Cardiac muscle cell (in vitro differentiated cells and primary cell): Measurements from ENCODE around the gene HDAC4. TPM values are rescaled to one million over a fixed set of nuclear protein-coding genes. Genes with fewer than 3 reads are reported as not detected.

Experiments used
- DNase-seq, 2 donors: peaks; one replicate each; pipeline versions ENCODE4 v3.0.0 to v3.0.0-alpha.2; 2010 to 2017; ENCODE audit warnings: low read depth in 1 of 2, low spot score in 1 of 2
- H3K27ac ChIP-seq: fragments of 200-600 bp; sonication (generic); 2 replicates; pipeline ENCODE4 v1.5.1; 2016
- H3K27me3 ChIP-seq: fragments of 200-600 bp; sonication (generic); 2 replicates; pipeline ENCODE4 v1.6.0; 2016; ENCODE audit warnings: control low read depth
- H3K36me3 ChIP-seq: fragments of 200-600 bp; sonication (generic); 2 replicates; pipeline ENCODE4 v1.5.1; 2016; ENCODE audit warnings: control low read depth
- H3K4me1 ChIP-seq: fragments of 200-600 bp; sonication (generic); 2 replicates; pipeline ENCODE4 v1.8.1; 2017; ENCODE audit warnings: low read depth, mild to moderate bottlenecking, mixed run types
- H3K4me3 ChIP-seq: fragments of 200-600 bp; sonication (generic); 2 replicates; pipeline ENCODE4 v1.5.1; 2016; ENCODE audit warnings: mild to moderate bottlenecking
- H3K9me3 ChIP-seq: fragments of 200-600 bp; sonication (generic); 2 replicates; pipeline ENCODE4 v1.5.1; 2017; ENCODE audit warnings: low read depth, mild to moderate bottlenecking, control low read depth
- polyA plus RNA-seq: library from polyadenylated mRNA; unstranded; fragments of >200 nt; fragmentation: Nextera tagmentation; extraction: Ambion mirVana; gene quantifications from 2 replicates; pipeline ENCODE4 v1.2.1, GENCODE V29; 2016
- total RNA-seq: library from RNA; depleted of rRNA; stranded (reverse); fragments of >200 nt; gene quantifications from 2 replicates; pipeline ENCODE4 v1.2.3, GENCODE V29; 2016
- TF ChIP-seq, protein P1 (sequence below): IDR thresholded peaks from 2 replicates; pipeline ENCODE4 v1.5.1; 2012; ENCODE audit warnings: low read depth, mild to moderate bottlenecking, low read length

The HDAC4 gene
- total and polyA plus RNA-seq, 2 experiments from 2014 or later, result 7.0 to 41.6 TPM

DNA sequence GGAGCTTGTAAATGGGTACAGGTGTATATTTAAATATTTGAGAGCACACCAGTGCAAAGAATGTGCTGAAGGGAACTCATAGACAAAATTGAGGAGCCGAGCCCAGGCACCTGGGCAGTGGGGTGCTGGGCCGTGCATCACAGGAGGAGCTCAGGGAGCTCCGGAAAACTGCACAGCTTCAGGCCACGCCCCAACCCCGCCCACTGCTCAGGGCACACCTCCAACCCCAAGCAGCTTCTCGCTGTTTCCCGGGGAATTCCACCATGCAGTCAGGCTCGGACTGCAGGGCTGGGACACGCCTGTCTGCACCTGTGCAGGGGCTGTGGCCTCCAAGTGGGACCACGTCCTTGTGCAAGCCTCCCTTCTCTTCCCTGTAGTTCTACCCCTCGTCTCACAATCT lies 243.0 kb downstream of the HDAC4 start:
- Histone ChIP-seq H3K36me3 (no peaks in the 10 kb centered on the region), H3K9me3 (no peaks in the 10 kb centered on the region), H3K4me3 (no peak overlapping the region), H3K4me1 (no peaks in the 10 kb centered on the region), H3K27ac (no peak overlapping the region), H3K27me3 (no peaks in the 10 kb centered on the region)
- peak; percentile 3 to 33 for DNase-seq
- TF ChIP-seq, protein P1, sequence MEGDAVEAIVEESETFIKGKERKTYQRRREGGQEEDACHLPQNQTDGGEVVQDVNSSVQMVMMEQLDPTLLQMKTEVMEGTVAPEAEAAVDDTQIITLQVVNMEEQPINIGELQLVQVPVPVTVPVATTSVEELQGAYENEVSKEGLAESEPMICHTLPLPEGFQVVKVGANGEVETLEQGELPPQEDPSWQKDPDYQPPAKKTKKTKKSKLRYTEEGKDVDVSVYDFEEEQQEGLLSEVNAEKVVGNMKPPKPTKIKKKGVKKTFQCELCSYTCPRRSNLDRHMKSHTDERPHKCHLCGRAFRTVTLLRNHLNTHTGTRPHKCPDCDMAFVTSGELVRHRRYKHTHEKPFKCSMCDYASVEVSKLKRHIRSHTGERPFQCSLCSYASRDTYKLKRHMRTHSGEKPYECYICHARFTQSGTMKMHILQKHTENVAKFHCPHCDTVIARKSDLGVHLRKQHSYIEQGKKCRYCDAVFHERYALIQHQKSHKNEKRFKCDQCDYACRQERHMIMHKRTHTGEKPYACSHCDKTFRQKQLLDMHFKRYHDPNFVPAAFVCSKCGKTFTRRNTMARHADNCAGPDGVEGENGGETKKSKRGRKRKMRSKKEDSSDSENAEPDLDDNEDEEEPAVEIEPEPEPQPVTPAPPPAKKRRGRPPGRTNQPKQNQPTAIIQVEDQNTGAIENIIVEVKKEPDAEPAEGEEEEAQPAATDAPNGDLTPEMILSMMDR, result no peak

DNA sequence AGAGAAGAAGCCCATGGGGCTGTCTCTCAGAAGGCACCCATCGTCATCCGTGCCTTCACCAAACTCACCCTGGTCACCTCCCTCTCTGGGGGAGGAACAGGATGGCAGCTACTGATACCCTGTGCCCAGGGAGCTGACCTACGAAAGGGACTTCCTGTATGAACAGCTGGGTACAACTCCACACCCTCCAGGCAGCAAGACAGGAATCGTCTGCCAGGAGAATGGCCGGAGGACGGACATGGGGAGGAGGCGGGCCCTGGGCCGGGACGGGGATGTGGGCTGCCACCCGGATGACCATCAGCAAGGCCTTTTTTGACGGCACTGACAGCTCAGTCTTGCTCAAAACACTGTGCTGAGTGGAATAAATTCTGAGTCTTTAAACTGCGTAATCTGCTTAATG lies 243.6 kb downstream of the HDAC4 start:
- TF ChIP-seq, protein P1, result no peak
- Histone ChIP-seq H3K27me3 (no peaks in the 10 kb centered on the region), H3K9me3 (no peaks in the 10 kb centered on the region), H3K36me3 (no peaks in the 10 kb centered on the region), H3K4me3 (no peak overlapping the region), H3K4me1 (no peaks in the 10 kb centered on the region), H3K27ac (no peak overlapping the region)
- no peak for DNase-seq

DNA sequence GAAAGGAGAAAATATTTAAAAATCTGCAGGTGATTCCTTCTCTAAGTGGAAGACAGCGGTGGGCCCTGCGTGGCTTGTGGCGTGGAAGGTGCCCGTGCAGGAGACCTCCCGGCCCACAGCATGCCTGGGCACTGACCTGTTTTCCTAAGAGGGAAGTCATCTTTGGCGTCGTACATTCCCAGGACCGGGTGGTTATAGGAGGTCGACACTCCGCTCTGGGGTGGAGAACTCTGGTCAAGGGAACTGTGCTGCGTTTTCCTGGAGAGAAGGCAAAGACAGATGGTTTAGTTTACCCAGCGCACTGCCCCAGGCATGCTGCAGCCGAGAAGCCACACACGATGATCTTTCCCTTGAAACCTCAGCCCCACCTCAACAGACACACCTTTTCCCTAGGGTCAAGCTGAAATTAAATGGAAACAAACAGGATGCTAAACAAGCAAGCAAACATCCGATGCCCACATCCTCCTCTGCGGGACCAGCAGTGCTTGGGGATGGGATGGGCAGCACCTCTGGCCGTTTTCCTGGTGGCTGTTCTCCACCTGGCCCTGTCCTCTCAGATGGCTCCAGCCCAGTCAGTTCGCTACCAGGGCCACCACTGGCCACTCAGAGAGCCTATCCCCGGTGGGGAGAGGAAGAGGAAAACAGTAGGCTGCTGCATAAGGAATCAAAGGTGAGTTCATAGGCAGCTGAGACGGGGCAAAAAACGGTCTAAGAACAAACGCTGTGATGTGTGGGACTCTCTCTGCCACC lies 244.1 kb downstream of the HDAC4 start:
- Histone ChIP-seq H3K9me3 (no peaks in the 10 kb centered on the region), H3K36me3 (no peaks in the 10 kb centered on the region), H3K4me3 (no peak overlapping the region), H3K27me3 (no peaks in the 10 kb centered on the region), H3K4me1 (no peaks in the 10 kb centered on the region), H3K27ac (no peak overlapping the region)
- DNase-seq, result no peak
- TF ChIP-seq, protein P1, result no peak

DNA sequence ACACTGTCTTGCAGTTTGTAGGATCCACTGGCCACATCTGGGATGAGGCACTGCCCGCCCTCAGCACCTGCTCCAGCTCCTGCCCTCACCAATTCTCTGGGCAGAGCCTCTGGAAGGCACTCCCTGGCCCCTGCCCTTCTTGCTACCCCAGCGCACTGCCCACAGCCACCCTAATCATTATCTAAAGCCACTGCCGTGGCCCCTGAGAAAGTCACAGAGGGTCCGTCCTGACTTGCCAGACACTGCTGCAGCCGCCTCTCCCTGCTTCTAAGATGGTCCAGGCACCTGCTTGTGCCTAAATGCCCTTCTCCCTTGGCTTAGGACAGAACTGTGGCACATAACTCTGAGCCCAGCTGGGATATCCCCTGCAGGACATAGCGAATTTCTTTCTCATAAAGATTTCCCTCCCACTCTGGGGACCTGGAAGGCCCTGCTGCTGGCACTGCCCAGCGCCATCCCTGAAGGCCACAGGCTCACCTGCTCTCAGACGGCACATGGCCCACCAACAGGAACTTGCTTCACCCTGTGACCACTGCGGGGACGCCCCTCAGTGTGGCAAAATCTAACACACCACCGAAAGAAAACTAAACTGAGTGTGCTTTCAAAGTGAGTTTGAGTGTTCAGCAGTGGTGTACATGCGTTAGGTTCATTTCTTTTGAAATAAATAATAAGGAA lies 244.9 kb downstream of the HDAC4 start:
- no peak for DNase-seq
- Histone ChIP-seq H3K4me3 (no peak overlapping the region), H3K4me1 (no peaks in the 10 kb centered on the region), H3K9me3 (no peaks in the 10 kb centered on the region), H3K27ac (no peak overlapping the region), H3K36me3 (no peaks in the 10 kb centered on the region), H3K27me3 (no peaks in the 10 kb centered on the region)
- TF ChIP-seq, protein P1, result no peak

DNA sequence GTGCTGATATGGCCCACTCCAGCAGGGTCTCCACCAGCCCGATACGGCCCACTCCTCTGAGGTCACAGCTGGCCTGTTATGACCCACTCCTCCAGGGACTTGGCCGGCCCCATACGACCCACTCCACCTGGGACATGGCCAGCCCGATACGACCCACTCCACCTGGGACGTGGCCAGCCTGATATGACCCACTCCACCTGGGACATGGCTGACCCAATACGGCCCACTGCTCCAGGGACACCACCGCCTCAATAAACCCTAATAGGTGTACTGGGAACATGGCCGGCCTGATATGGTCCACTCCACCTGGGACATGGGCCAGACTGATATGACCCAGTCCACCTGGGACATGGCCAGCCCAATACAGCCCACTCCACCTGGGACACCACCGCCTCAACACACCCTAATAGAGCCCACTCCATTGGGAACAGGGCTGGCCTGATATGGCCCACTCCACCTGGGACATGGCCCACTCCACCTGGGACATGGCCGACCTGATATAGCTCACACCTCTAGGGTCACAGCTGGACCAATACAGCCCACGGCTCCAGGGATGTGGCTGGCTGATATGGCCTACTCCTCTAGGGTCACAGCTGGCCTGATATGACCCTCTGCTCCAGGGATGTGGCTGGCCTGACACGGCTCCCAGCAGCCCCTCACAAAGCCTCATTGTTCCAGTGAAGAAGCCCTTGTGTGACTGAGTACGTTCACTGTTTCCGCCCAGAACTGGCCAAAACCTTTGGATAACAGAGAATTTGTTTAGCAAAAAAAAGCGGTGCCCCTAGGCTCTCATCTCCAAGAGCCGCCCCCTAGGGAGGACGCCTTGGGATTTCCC lies 245.6 kb downstream of the HDAC4 start:
- Histone ChIP-seq H3K4me1 (no peaks in the 10 kb centered on the region), H3K36me3 (no peaks in the 10 kb centered on the region), H3K4me3 (no peak overlapping the region), H3K9me3 (no peaks in the 10 kb centered on the region), H3K27ac (no peak overlapping the region), H3K27me3 (no peaks in the 10 kb centered on the region)
- TF ChIP-seq, protein P1, result no peak
- DNase-seq, result no peak
